ENCODE data around the gene SERPINE3. TPM values are rescaled to one million over a fixed set of nuclear protein-coding genes. Genes with fewer than 3 reads are reported as not detected.

Gene SERPINE3
- total RNA-seq, 1 donor from 2014 or later = not detected

- Mint-ChIP-seq H3K4me3 (ENCODE audit: unreplicated experiment) (no peak overlapping the region), H3K27me3 (ENCODE audit: unreplicated experiment) (peaks cover 3% of the 10 kb centered on the region), H3K36me3 (ENCODE audit: low read depth, unreplicated experiment) (peaks cover 20% of the 10 kb centered on the region), H3K9me3 (ENCODE audit: unreplicated experiment) (no peaks in the 10 kb centered on the region), H3K4me1 (ENCODE audit: unreplicated experiment) (peaks cover 13% of the 10 kb centered on the region), H3K27ac (ENCODE audit: unreplicated experiment) (no peak overlapping the region)
- DNase-seq (ENCODE audit: low spot score) = no peak
- TF ChIP-seq CTCF (IDR thresholded peaks at IDR 0.05; ENCODE audit: unreplicated experiment) = no peak
Observed at GRCh38 chr13:51405176-51405575, 65.7 kb downstream of the SERPINE3 start.

GRCh38 chr13:51412431-51412830, 72.9 kb downstream of the SERPINE3 start:
- no peak for DNase-seq (ENCODE audit: low spot score)
- H3K27me3 Mint-ChIP-seq (ENCODE audit: unreplicated experiment) = peaks cover 4% of the 10 kb centered on the region
- H3K9me3 Mint-ChIP-seq (ENCODE audit: unreplicated experiment) = no peaks in the 10 kb centered on the region
- H3K27ac Mint-ChIP-seq (ENCODE audit: unreplicated experiment) = no peak overlapping the region
- no peak for TF ChIP-seq CTCF (IDR thresholded peaks at IDR 0.05; ENCODE audit: unreplicated experiment)
- peaks cover 3% of the 10 kb centered on the region for H3K4me1 Mint-ChIP-seq (ENCODE audit: unreplicated experiment)
- peaks cover 20% of the 10 kb centered on the region for H3K36me3 Mint-ChIP-seq (ENCODE audit: low read depth, unreplicated experiment)
- no peak overlapping the region for H3K4me3 Mint-ChIP-seq (ENCODE audit: unreplicated experiment)

Small RNAs within 50 kb of the gene (microRNA-seq; reads per million reads assigned to microRNA genes)
- gene MIR5693 (ENCODE audit: unreplicated experiment) = not detected

Other genes starting within 250 kb of the SERPINE3 start
- 0.21 TPM for gene C13orf42, start 228.4 kb upstream of the SERPINE3 start, total RNA-seq (ENCODE audit: unreplicated experiment)
- 4.9 TPM for gene FAM124A, start 117.3 kb upstream of the SERPINE3 start, total RNA-seq (ENCODE audit: unreplicated experiment)
- gene INTS6, start 113.3 kb downstream of the SERPINE3 start, total RNA-seq (ENCODE audit: unreplicated experiment) = 45.0 TPM
- gene WDFY2, start 244.8 kb downstream of the SERPINE3 start, total RNA-seq (ENCODE audit: unreplicated experiment) = 22.7 TPM

All from endothelial cell (in vitro differentiated cells).